ENCODE results near the gene ADAM12.
"Not testable (repeated sequence)": the region's sequence is repeated elsewhere in the genome, so short reads cannot be mapped to it uniquely, and the experiment has no call there.

- TF ChIP-seq CTCF (IDR thresholded peaks at IDR 0.05 in 8 of 11, conservative IDR thresholded peaks at IDR 0.05 in 3 of 11); POLR2A (IDR thresholded peaks at IDR 0.05); POLR2AphosphoS5 (IDR thresholded peaks at IDR 0.05): not testable (repeated sequence)
Measured at GRCh38 chr10:126172755-126173154, 215.5 kb downstream of the ADAM12 start.

Measured in spleen (tissue), 7 donors.